ENCODE results near the gene RAB11A.

The RAB11A gene

GRCh38 chr15:65845826-65846519 is 23.3 kb upstream of the RAB11A start:
- H3K4me3 ChIP-seq (ENCODE audit: low read depth, low read length), result no peak overlapping the region
- TF ChIP-seq, protein P1, sequence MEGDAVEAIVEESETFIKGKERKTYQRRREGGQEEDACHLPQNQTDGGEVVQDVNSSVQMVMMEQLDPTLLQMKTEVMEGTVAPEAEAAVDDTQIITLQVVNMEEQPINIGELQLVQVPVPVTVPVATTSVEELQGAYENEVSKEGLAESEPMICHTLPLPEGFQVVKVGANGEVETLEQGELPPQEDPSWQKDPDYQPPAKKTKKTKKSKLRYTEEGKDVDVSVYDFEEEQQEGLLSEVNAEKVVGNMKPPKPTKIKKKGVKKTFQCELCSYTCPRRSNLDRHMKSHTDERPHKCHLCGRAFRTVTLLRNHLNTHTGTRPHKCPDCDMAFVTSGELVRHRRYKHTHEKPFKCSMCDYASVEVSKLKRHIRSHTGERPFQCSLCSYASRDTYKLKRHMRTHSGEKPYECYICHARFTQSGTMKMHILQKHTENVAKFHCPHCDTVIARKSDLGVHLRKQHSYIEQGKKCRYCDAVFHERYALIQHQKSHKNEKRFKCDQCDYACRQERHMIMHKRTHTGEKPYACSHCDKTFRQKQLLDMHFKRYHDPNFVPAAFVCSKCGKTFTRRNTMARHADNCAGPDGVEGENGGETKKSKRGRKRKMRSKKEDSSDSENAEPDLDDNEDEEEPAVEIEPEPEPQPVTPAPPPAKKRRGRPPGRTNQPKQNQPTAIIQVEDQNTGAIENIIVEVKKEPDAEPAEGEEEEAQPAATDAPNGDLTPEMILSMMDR (IDR thresholded peaks at IDR 0.05; ENCODE audit: borderline replicate concordance, insufficient read depth, low read depth, low read length), result no peak

DNA sequence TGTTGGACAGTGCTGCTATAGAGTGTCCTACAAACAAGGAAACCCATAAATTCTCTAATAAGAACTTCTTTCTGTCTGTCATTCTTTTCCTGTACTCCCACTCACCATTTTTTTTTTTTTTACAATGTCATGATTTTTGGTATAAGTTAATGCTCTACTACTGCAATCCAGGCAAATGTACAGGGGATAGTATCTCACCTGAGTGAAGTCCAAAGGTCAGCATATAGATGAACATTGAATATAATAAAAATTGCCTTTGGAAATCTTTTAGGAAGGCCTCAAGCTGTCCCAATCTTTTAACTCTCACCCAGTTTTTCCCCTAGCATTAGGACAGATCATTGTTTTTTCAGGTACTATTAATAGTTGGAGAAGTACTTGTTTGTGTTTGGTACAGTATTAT is 21.3 kb upstream of the RAB11A start:
- no peak overlapping the region for H3K4me3 ChIP-seq (ENCODE audit: low read depth, low read length)
- TF ChIP-seq, protein P1 (IDR thresholded peaks at IDR 0.05; ENCODE audit: borderline replicate concordance, insufficient read depth, low read depth, low read length), result no peak

DNA sequence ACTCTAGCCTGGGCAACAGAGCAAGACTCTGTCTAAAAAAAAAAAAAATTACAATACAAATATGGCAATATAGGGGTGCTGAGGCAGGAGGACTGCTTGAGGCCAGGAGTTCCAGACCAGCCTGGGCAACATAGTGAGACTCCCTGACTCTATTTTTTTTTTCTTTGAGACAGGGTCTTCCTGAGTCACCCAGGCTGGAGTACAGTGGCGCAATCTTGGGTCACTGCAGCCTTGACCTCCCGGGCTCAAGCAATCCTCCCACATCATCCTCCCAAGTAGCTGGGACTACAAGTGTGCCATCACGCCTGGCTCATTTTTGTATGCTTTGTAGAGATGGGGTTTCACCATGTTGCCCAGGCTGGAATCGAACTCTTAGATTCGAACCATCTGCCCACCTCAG is 17.3 kb upstream of the RAB11A start:
- TF ChIP-seq, protein P1 (IDR thresholded peaks at IDR 0.05; ENCODE audit: borderline replicate concordance, insufficient read depth, low read depth, low read length), result no peak

GRCh38 chr15:65856821-65857455 is 12.4 kb upstream of the RAB11A start:
- TF ChIP-seq, protein P1 (IDR thresholded peaks at IDR 0.05; ENCODE audit: borderline replicate concordance, insufficient read depth, low read depth, low read length), result peak; percentile 78
- no peak overlapping the region for H3K4me3 ChIP-seq (ENCODE audit: low read depth, low read length)

More for the DNA sequence above, 17.3 kb upstream of the RAB11A start:
- no peak overlapping the region for H3K4me3 ChIP-seq (ENCODE audit: low read depth, low read length)

GRCh38 chr15:65857718-65858402 is 11.4 kb upstream of the RAB11A start:
- TF ChIP-seq, protein P1 (IDR thresholded peaks at IDR 0.05; ENCODE audit: borderline replicate concordance, insufficient read depth, low read depth, low read length), result no peak
- H3K4me3 ChIP-seq (ENCODE audit: low read depth, low read length), result no peak overlapping the region

DNA sequence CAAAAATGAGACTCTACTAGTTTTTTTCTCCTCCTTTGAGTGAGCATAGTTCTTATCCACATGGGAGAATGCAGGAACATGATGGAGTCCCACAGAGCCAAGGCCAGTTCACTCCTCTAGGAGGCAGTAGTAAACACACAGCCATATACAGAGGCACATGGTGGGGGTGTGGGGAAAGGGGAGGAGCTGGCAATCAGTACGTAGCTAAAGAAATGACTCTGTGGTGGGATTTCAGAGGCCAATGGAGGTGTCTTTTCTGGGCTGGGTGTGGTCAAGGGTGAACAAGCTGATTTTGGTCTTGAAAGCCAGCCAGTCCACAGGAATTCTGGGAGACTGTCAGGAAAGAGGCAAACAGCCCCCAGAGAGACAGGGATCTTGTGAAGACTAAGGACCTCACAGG is 6.6 kb upstream of the RAB11A start:
- H3K4me3 ChIP-seq (ENCODE audit: low read depth, low read length), result no peak overlapping the region
- TF ChIP-seq, protein P1 (IDR thresholded peaks at IDR 0.05; ENCODE audit: borderline replicate concordance, insufficient read depth, low read depth, low read length), result peak; percentile 68
